Measurements from ENCODE around the gene NDUFA8. TPM values are rescaled to one million over a fixed set of nuclear protein-coding genes. Genes with fewer than 3 reads are reported as not detected.
"Not testable (repeated sequence)": the region's sequence is repeated elsewhere in the genome, so short reads cannot be mapped to it uniquely, and the experiment has no call there.

The NDUFA8 gene
- polyA plus RNA-seq, 1 experiment, result 52.4 TPM

DNA sequence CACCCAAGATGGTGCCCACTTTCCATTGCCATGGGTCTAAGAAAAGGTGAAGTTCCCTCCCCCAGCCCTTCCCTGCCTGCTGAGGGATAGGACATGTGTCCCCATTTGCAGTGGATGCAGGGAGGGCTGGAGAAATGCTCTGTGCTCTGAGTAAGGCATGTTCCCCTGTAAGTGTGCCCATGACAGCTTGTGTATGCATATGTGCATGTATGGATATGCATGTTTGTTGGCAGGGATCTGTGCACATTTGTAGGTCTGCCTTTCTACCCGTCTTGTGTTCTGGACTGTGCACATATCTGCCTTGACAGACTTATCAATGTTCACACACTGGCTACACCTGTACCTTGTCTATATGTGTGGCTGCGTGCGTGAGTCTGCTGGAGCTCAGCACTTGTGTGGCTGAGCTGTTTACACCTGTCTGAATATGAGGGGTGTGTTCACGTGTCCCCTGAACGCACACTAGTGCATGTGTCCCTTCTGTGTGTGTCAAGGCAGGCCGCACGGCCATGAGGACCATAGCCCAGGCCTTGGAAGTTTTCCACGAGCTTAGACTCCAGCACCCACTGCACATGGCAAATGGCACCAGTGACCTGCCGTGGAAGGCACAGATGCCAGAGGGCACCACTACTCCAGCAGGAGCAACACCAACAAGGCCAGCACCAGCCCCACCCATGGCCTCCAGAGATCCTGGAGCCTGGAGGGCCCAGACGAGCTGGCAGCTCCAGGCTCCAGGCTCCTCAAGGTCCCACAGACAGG is 39.1 kb downstream of the NDUFA8 start:
- ChIA-PET CTCF (interaction anchor here (1.0 to 12.3 kb wide), 10 partner anchors 11 to 574 kb away, joined by 3 to 422 read pairs (median 4); no protein-coding TSS in a partner anchor), POLR2A (no interaction called here)
- TF ChIP-seq, protein P1, sequence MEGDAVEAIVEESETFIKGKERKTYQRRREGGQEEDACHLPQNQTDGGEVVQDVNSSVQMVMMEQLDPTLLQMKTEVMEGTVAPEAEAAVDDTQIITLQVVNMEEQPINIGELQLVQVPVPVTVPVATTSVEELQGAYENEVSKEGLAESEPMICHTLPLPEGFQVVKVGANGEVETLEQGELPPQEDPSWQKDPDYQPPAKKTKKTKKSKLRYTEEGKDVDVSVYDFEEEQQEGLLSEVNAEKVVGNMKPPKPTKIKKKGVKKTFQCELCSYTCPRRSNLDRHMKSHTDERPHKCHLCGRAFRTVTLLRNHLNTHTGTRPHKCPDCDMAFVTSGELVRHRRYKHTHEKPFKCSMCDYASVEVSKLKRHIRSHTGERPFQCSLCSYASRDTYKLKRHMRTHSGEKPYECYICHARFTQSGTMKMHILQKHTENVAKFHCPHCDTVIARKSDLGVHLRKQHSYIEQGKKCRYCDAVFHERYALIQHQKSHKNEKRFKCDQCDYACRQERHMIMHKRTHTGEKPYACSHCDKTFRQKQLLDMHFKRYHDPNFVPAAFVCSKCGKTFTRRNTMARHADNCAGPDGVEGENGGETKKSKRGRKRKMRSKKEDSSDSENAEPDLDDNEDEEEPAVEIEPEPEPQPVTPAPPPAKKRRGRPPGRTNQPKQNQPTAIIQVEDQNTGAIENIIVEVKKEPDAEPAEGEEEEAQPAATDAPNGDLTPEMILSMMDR (IDR thresholded peaks at IDR 0.05; ENCODE audit: insufficient read depth, low read depth, low read length), result no peak
- H3K27me3 ChIP-seq (ENCODE audit: control insufficient read depth, insufficient read depth, low read length), result no peaks in the 10 kb centered on the region; the same call in 1 of the 2 replicates
- no peak for DNase-seq (ENCODE audit: low read depth)
- H3K4me3 ChIP-seq (ENCODE audit: low read depth, low read length), result no peak overlapping the region
- H3K36me3 ChIP-seq (ENCODE audit: control insufficient read depth, insufficient read depth, low read length), result no peaks in the 10 kb centered on the region

DNA sequence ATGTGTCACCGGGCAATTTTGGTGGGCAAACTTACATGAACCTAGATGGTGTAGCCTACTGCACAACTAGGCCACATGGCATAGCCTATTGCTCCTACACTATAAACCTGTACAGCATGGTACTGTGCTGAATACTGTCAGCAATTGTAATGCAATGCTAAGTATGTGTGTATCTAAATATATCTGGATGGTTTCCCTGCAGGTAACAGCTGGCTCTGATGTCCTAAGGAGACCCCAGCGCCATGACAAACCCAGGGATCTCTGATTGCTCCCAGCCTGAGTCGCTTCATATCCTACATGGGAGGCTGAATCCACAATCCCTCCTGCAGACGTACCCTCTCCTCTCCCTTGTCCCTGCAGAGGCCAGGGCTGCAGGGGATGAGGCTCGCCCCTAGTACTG is 39.9 kb downstream of the NDUFA8 start:
- Histone ChIP-seq H3K36me3 (ENCODE audit: control insufficient read depth, insufficient read depth, low read length) (no peaks in the 10 kb centered on the region), H3K27me3 (ENCODE audit: control insufficient read depth, insufficient read depth, low read length) (peaks cover 3% of the 10 kb centered on the region), H3K4me3 (ENCODE audit: low read depth, low read length) (no peak overlapping the region)
- TF ChIP-seq, protein P1 (IDR thresholded peaks at IDR 0.05; ENCODE audit: insufficient read depth, low read depth, low read length), result no peak
- no peak for DNase-seq (ENCODE audit: low read depth)
- ChIA-PET CTCF (interaction anchor here (0.6 to 12.3 kb wide), 5 partner anchors 13 to 334 kb away, joined by 3 to 422 read pairs (median 6); no protein-coding TSS in a partner anchor), POLR2A (no interaction called here)

DNA sequence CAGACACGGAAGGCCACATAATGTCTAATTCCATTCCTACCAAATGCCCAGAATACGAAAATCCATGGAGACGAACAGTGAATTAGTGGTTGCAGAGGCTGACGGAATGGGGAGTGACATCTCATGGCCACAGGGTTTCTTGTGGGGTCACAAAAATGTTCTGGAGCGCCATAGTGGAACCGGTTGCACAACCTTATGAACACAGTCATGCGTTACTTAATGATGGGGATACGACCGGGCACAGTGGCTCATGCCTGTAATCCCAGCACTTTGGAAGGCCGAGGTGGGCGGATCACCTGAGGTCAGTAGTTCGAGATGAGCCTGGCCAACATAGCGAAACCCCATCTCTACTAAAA is 40.4 kb downstream of the NDUFA8 start:
- TF ChIP-seq, protein P1 (IDR thresholded peaks at IDR 0.05; ENCODE audit: insufficient read depth, low read depth, low read length), result no peak
- CTCF ChIA-PET, result interaction anchor here (1.0 to 12.3 kb wide), 4 partner anchors 14 to 414 kb away, joined by 3 to 422 read pairs (median 108); no protein-coding TSS in a partner anchor
- Histone ChIP-seq H3K4me3 (ENCODE audit: low read depth, low read length) (no peak overlapping the region), H3K36me3 (ENCODE audit: control insufficient read depth, insufficient read depth, low read length) (no peaks in the 10 kb centered on the region), H3K27me3 (ENCODE audit: control insufficient read depth, insufficient read depth, low read length) (peaks cover 8% of the 10 kb centered on the region)
- POLR2A ChIA-PET, result no interaction called here
- DNase-seq (ENCODE audit: low read depth), result no peak

DNA sequence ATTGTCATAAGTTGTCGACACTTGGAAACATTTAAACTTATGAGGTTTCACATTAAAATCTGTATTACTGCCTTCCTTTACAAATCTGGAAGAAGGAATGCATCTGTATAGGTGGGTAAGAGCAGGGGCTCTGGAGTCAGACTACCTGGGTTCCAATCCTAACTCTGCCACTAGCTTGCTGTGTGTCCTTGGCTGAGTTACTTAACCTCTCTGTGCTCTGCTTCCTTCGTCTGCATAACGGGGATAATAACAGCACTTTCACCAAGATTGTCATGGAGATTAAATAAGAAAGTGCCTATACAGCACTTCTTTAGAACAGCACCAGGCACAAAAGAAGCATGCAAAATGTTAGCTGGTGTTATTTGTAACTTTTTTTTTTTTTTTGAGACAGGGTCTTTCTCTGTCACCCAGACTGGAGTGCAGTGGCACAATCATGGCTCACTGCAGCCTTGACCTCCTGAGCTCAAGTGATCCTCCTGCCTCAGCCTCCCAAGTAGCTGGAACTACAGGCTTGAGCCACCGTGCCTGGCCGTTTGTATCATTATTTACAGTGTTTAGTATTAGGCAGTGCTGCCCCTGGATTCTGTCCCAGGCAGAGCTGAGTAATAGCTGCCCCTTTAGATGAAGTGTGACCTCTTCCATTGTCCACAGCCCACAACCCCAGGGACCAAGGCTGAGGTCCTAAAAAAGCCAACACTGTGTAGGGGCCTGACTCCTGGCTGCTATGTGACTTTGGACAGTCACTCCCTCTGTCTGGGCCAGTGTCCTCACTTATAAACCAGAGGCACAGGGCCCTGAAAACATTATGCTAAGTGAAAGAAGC is 41.0 kb downstream of the NDUFA8 start:
- Histone ChIP-seq H3K4me3 (ENCODE audit: low read depth, low read length) (no peak overlapping the region), H3K36me3 (ENCODE audit: control insufficient read depth, insufficient read depth, low read length) (no peaks in the 10 kb centered on the region), H3K27me3 (ENCODE audit: control insufficient read depth, insufficient read depth, low read length) (peaks cover 13% of the 10 kb centered on the region)
- ChIA-PET POLR2A (no interaction called here), CTCF (interaction anchor here (1.1 to 12.3 kb wide), 3 partner anchors 21 to 414 kb away, joined by 3 to 422 read pairs (median 212); no protein-coding TSS in a partner anchor)
- TF ChIP-seq, protein P1 (IDR thresholded peaks at IDR 0.05; ENCODE audit: insufficient read depth, low read depth, low read length), result no peak
- no peak for DNase-seq (ENCODE audit: low read depth)

DNA sequence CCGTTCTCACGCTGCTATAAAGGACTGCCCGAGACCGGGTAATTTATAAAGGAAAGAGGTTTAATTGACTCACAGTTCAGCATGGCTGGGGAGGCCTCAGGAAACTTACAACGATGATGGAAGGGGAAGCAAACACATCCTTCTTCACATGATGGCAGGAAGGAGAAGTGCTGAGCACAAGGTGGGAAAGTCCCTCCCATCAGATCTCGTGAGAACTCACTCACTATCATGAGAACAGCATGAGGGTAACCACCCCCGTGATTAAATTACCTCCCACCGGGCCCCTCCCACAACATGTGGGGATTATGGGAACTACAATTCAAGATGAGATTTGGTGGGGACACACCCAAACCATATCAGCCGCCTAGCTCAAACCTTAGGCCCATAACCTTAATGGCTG is 42.3 kb downstream of the NDUFA8 start:
- CTCF ChIA-PET, result interaction anchor here (1.9 to 3.1 kb wide), 3 partner anchors 18 to 233 kb away, joined by 8 to 34 read pairs (median 9); no protein-coding TSS in a partner anchor

More for the DNA sequence above, 42.3 kb downstream of the NDUFA8 start:
- DNase-seq (ENCODE audit: low read depth); POLR2A ChIA-PET; H3K36me3 ChIP-seq (ENCODE audit: control insufficient read depth, insufficient read depth, low read length); H3K4me3 ChIP-seq (ENCODE audit: low read depth, low read length): not testable (repeated sequence)
- H3K27me3 ChIP-seq (ENCODE audit: control insufficient read depth, insufficient read depth, low read length), result peaks cover 16% of the 10 kb centered on the region

Data from BJ (cell line).